ENCODE measurements around the gene IGSF9.

DNA sequence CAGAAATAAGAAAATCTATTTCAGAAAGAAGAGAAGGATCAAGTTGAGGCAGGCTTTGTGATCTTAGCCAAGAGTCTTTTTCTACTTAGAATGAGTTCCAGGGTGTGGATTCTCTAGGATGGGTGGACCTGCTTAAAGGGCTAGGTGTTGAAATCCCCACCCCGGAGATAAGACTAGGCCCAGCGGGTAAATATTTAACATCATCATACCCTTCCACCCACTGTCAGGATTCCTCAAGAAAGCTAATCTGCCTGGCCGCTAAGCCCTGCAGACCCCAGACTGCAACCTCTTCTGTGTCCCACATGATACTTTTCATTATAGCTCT lies 5.8 kb downstream of the IGSF9 start:
- TF ChIP-seq, protein P1, sequence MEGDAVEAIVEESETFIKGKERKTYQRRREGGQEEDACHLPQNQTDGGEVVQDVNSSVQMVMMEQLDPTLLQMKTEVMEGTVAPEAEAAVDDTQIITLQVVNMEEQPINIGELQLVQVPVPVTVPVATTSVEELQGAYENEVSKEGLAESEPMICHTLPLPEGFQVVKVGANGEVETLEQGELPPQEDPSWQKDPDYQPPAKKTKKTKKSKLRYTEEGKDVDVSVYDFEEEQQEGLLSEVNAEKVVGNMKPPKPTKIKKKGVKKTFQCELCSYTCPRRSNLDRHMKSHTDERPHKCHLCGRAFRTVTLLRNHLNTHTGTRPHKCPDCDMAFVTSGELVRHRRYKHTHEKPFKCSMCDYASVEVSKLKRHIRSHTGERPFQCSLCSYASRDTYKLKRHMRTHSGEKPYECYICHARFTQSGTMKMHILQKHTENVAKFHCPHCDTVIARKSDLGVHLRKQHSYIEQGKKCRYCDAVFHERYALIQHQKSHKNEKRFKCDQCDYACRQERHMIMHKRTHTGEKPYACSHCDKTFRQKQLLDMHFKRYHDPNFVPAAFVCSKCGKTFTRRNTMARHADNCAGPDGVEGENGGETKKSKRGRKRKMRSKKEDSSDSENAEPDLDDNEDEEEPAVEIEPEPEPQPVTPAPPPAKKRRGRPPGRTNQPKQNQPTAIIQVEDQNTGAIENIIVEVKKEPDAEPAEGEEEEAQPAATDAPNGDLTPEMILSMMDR (IDR thresholded peaks at IDR 0.05; ENCODE audit: low read length), result no peak
- no peak for TF ChIP-seq EZH2phosphoT487 (IDR thresholded peaks at IDR 0.05; ENCODE audit: low read length)
- no peak for TF ChIP-seq EZH2 (optimal IDR thresholded peaks at IDR 0.05; ENCODE audit: low read depth, low read length)

Data from MM.1S (cell line).